Measurements from ENCODE around the gene DNAJC5. TPM values are rescaled to one million over a fixed set of nuclear protein-coding genes. Genes with fewer than 3 reads are reported as not detected.

Gene DNAJC5
- total and polyA plus RNA-seq, 2 of the 8 experiments (the other 6 are each of a cell fraction or from before 2014, with no cell fraction given), result 19.2 to 31.2 TPM

- TF ChIP-seq POU5F1 (IDR thresholded peaks at IDR 0.05; ENCODE audit: low read depth, low read length) (no peak), POLR2A (IDR thresholded peaks at IDR 0.05; ENCODE audit: control extremely low read depth in 1 of 2, low read depth in 2 of 2, low read length in 2 of 2) (no peak), JUND (IDR thresholded peaks at IDR 0.05; ENCODE audit: low read length) (no peak), BCL11A (IDR thresholded peaks at IDR 0.05; ENCODE audit: low read depth in 2 of 2, low read length in 2 of 2) (no peak), RNF2 (IDR thresholded peaks at IDR 0.05; ENCODE audit: borderline replicate concordance, low read depth, low read length, missing control alignments, poor library complexity, severe bottlenecking) (no peak), ATF2 (IDR thresholded peaks at IDR 0.05; ENCODE audit: low read length) (no peak)
These were observed 67.8 kb downstream of the DNAJC5 start (continued) for GRCh38 chr20:63962426-63963347.

Data from H1 (cell line).